GM12865 (cell line): Measurements from ENCODE around the gene CELF2.
A peak's percentile ranks its signal among the peaks of the same experiment; 100 is the strongest.

Source experiments
- DNase-seq: peaks from one replicate; pipeline ENCODE4 v3.0.0; 2010; ENCODE audit warnings: low read depth
- H3K4me3 ChIP-seq: 2 replicates; pipeline ENCODE4 v1.5.1; 2011; ENCODE audit warnings: mild to moderate bottlenecking, low read depth, low read length, control low read depth
- CTCF ChIP-seq: IDR thresholded peaks from 2 replicates; pipeline ENCODE4 v1.5.1; 2011; ENCODE audit warnings: low read length, control low read depth, low read depth, inconsistent platforms; ENCODE audit not compliant: insufficient read depth; ENCODE audit errors: missing control alignments

Gene CELF2

GRCh38 chr10:11104772-11105675, 87.4 kb downstream of the CELF2 start:
- DNase-seq, result peak; percentile 54
- H3K4me3 ChIP-seq, result no peak overlapping the region
- no peak for TF ChIP-seq CTCF

- no peak for TF ChIP-seq CTCF
- H3K4me3 ChIP-seq, result no peak overlapping the region
- DNase-seq, result no peak
Measured at GRCh38 chr10:11105676-11106004, 88.0 kb downstream of the CELF2 start.

GRCh38 chr10:11106621-11107374, 89.1 kb downstream of the CELF2 start:
- no peak overlapping the region for H3K4me3 ChIP-seq
- peak; percentile 71 for DNase-seq
- TF ChIP-seq CTCF, result no peak

GRCh38 chr10:11107948-11108347, 90.3 kb downstream of the CELF2 start:
- DNase-seq, result no peak
- no peak for TF ChIP-seq CTCF
- H3K4me3 ChIP-seq, result no peak overlapping the region

- no peak for TF ChIP-seq CTCF
- no peak overlapping the region for H3K4me3 ChIP-seq
- no peak for DNase-seq
Measured at GRCh38 chr10:11108356-11108755, 90.7 kb downstream of the CELF2 start.

GRCh38 chr10:11109590-11109989, 91.9 kb downstream of the CELF2 start:
- DNase-seq, result no peak
- H3K4me3 ChIP-seq, result no peak overlapping the region
- no peak for TF ChIP-seq CTCF

- TF ChIP-seq CTCF, result no peak
- H3K4me3 ChIP-seq, result no peak overlapping the region
- DNase-seq, result no peak
Measured at GRCh38 chr10:11110539-11110938, 92.9 kb downstream of the CELF2 start.
